HG03442 (cell line): ENCODE results near the gene HACD4.
A peak's percentile ranks its signal among the peaks of the same experiment; 100 is the strongest.

Source experiments
- ATAC-seq: cut with Tn5 transposase; IDR thresholded peaks from one replicate; pipeline ENCODE4 v1.9.1; 2021; ENCODE audit warnings: mild to moderate bottlenecking, moderate library complexity; ENCODE audit not compliant: unreplicated experiment

HACD4 gene, protein sequence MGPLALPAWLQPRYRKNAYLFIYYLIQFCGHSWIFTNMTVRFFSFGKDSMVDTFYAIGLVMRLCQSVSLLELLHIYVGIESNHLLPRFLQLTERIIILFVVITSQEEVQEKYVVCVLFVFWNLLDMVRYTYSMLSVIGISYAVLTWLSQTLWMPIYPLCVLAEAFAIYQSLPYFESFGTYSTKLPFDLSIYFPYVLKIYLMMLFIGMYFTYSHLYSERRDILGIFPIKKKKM

GRCh38 chr9:21031091-21031807 is at the start of gene HACD4:
Gene HACD4, minus strand, starts transcription at chr9:21031640. Its CDS starts 50 bp downstream, at chr9:21031590.
- peak; percentile 78 for ATAC-seq

DNA sequence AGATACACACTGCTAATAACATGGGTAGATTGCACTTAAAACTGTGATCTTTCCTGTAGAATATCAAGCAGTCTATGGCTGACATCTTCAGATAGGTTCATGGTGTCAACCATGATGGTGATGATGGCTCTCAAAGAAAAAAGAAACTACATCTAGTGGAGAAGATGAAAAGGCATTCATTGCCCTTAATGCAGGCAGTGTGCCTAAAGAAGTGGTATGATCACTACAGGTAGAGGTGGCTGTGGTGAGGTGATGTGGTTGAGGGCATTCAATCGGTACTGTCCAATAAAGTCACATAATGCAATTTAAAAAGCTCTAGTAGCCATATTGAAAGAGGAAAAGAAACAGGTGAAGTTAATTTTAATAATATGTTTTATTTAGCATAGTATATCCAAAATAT is 49.4 kb upstream of the HACD4 start:
- ATAC-seq = no peak

- no peak for ATAC-seq
Observed at GRCh38 chr9:21078702-21079101, 47.3 kb upstream of the HACD4 start.

- no peak for ATAC-seq
Observed at GRCh38 chr9:21077781-21078180, 46.3 kb upstream of the HACD4 start, which contains the start of gene IFNB1. Gene IFNB1, minus strand, starts transcription at chr9:21077942. Its CDS starts 73 bp downstream, at chr9:21077869.

GRCh38 chr9:21075484-21075883 is 44.0 kb upstream of the HACD4 start:
- no peak for ATAC-seq

DNA sequence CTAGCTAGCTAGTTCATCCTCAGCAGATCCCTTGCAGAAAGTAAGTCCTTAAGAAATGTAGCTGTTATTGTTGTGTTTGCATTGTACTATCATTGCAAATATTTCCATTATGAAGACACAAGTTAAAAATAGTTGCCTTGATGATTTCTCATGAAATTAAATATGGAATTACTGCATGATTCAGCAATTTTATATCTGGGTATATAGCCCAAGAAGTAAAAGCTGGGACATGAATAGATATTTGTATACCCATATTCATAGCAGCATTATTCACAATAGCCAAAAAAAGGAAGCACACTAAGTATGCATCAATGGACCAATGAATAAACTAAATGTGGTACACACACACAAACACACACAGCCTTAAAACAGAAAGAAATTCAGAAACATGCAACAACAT is 39.5 kb upstream of the HACD4 start:
- no peak for ATAC-seq

DNA sequence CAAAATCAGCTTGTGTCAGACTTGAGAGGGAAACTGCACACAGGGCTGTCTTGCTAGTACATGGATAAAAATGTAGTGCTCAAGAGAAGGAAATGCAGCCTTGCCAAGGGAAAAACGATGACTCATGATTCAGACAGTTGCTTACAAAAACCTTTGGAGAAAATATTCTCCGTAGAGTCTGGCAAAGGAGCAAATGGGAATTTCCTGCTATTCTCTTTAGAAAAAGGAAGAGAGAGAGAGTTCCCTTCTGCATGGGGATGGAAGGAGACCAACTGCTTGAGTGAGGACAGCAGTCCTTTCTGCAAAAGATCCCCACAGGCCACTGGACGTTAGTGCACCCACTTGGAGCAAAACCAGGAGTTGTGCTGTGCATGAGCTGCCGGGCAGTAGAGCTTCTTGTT is 38.7 kb upstream of the HACD4 start:
- ATAC-seq = no peak

GRCh38 chr9:21060919-21061561 is 29.6 kb upstream of the HACD4 start:
- peak; percentile 61 for ATAC-seq

GRCh38 chr9:21056931-21057330 is 25.5 kb upstream of the HACD4 start:
- no peak for ATAC-seq

DNA sequence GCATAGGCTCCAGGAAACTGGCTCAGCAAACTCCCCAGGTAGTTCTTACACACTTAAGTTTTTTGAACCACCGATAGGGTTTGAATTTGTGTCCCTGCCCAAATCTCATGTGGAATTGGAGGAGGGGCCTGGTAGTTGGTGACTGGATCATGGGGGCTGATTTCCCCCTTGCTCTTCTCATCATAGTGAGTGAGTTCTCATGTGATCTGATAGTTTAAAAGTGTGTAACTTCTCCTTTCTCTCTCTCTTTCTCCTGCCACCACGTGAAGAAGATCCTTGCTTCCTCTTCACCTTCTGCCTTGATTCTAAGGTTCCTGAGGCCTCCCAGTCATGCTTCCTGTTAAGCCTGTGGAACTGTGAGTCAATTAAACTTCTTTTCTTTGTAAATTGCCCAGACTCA is 22.4 kb upstream of the HACD4 start:
- ATAC-seq = no peak

DNA sequence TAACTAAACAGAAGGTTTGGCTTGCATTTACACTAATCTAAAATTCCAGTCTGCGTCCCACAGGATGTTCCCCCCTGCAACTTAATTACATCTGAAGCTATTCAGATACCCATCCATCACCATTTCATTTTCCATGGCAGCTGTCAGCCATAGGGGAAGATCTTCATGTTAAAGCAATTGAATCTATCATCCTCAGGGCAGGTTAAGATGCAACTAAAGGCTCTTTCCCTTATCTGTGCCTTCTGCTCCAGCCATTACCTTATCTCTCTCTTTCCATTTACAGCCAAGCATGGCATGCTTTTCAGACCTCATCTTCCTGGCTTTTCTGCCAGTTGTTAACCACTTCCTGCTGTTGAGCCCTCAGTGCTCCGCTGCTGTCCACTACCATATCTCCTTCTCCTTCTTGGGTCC is 15.8 kb upstream of the HACD4 start:
- no peak for ATAC-seq

DNA sequence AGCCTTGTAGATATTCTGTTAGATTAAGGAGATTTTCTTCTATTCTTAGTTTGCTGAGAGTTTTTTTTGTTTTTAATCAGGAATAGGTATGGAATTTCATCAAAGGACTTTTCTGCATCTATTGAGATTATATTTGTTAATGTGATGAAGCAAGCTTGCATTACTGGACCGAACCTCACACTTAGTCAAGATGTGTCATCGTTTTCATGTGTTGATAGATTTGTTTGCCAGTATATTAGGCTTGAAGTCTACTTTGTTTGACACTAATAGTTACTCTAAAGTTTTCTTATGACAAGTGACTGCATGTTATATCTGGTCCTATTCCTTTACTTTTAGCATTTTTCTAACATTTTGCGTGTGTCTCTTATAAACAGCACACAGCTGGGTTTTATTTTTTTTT is 12.4 kb upstream of the HACD4 start:
- ATAC-seq = no peak

GRCh38 chr9:21042466-21042865 is 11.0 kb upstream of the HACD4 start:
- no peak for ATAC-seq

DNA sequence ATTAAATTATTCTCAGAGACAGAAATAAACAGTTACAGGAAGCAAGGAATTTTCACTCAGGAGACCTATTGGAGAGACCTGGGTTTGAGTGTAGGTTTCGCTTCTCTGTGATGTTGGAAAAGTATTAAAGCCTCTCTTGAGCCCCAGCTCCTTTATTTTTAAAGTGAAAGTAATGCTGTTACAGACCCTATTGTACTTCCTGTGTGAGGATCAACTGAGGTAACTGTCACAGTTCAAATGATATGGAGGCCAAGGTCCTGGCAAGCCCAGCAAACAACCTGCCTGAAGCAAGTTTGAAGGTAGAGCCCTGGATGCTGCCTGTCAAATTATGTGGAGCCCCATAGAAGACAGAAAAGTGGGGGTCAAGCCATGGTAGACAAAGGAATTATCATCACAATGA is 7.9 kb upstream of the HACD4 start:
- ATAC-seq = no peak

DNA sequence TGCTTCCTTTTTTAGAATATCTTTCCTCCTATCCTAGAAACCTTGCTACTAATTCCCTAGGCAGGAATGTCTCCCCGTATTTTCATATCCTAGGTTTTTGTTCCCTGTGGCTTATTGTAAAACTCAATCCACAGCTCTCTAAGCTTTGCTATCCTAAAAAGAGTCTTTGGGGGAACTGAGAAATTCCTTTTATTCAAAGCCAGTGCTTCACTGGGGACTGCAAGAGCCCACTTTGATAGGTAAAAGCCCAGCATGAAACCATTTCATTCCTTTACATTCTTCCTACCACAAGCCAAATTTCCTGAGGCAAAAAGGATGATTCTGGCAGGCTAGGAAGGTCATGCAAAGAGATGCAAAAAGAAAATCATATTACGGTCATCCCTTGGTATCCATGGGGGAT is 5.8 kb upstream of the HACD4 start:
- ATAC-seq = no peak

GRCh38 chr9:21031808-21032183 is 356 bp upstream of the HACD4 start:
- no peak for ATAC-seq

DNA sequence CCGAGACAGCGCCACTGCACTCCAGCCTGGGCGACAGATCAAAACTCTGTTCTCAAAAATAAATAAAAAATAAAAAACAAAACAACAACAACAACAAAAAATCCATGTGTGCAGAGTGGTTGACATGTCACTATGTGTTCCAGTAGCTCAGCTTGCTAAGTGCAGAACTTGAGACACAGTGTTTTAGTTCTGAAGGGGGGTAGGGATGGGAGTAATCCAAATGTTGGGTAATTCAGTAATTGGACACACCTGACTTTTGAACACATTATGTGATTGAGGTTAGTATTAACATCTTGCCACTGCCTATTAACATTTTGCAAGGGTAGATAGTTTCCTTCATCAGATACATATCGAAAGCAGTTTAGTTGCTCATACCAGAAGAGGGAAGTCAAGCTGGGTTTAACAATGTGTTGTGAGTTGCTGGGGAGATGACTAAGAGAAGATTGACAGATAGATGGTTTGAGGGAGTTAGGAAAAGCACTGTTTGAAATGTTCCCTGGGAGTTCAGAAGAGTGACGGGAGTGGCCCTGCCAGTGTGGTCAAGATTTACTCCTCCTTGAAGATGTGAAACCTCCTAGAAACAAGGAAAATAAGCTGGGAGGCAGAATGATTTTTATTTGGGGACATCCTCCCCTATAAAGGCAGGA is 928 bp downstream of the HACD4 start:
- peak; percentile 80 for ATAC-seq

DNA sequence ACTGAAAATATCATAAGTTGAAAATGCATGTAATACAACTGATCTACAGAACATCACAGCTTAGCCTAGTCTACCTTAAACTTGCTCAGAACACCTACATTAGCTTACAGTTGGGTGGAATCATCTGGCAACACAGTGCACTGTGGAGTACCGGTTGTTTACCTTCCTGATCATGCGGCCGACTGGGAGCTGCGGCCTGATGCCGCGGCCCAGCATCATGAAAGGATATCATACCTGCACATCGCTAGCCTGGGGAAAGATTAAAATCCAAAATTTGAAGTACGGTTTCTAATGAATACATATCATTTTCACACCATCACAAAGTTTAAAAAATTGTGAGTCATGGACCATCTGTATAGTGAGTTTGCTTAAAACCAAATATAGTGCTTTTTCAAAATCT is 1.8 kb downstream of the HACD4 start:
- no peak for ATAC-seq

DNA sequence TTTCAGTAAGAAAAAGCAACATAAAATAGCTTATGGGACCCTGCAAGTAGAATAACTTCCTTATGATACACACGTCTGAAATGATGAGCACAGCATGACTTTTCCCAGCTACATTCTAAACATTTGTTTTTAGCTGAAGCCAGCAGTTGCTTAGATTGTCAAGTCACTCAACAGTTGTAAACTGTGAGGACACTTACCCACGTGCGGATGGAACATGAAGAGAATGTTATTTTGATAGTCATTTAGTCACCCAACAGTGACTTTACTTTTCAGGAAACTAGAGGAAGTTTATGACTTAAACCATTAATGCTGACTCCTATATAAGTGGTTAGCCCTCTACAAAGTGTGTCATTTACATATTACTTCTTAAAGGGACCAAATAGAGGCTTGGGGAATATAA is 3.0 kb downstream of the HACD4 start:
- ATAC-seq = no peak

DNA sequence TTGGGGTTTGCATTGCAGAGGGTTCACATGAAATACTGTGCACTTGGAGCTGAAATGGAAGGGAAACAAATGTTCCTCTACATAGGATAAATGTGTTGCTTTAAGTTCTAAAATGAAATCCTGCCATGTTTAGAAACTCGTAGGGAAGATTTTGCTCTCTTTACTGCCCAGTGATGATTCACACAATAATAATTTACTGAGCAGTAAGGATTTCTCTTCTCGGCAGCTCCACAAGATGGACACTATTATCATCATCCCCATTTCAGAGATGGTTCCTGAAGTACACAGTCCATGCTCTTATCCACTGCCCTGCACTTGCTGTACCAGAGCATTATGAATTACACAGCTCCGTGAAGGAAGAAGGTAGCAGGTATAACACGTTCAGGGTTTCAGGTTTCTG is 4.1 kb downstream of the HACD4 start:
- ATAC-seq = no peak

DNA sequence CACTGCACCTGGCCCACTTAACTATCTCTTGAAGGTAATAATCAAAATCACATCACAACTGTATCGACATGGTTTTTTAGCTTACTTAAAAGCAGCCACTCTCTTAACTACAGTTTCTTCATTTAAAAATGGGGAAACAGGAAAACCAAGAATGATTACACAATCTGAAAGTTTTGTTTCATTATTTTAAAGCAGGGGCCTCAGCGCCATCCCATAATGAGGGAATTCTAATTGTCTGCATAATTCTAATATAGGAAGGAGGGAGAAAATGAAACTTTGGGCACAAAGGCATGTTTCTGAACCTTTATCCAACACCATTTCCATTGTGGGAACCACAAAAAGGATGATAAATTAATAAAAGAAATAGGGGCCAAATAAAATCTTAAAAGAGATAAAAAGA is 7.6 kb downstream of the HACD4 start:
- ATAC-seq = no peak

DNA sequence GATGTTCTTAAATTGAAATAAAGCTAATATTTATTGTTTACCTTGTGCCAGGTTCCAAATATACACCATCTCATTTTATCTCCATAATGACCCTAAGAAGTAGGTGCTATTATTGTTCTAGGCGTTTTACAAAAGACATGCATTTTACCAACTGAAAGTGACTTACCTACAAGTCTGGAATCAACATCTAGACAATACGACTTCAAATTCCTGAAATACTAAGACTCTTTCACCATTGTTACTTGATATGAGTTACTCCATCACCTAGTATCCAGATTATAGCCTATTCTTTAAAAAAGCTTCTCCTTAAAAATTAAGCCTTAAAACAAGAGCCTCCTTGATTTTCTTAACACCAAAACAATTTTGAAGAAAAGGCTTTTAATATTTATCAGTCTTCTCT is 13.3 kb downstream of the HACD4 start:
- ATAC-seq = no peak
